Spinal cord (tissue), 10 donors: ENCODE data around the gene CC2D2A. TPM values are rescaled to one million over a fixed set of nuclear protein-coding genes. Genes with fewer than 3 reads are reported as not detected.
"Not testable (repeated sequence)": the region's sequence is repeated elsewhere in the genome, so short reads cannot be mapped to it uniquely, and the experiment has no call there.

Experiments used
- DNase-seq, 6 donors: peaks; one replicate each; pipeline versions ENCODE4 v3.0.0 to v3.0.0-alpha.2; 2013 to 2015; ENCODE audit warnings: low spot score in 6 of 6, low read depth in 4 of 6
- H3K27ac ChIP-seq: one replicate; pipeline ENCODE4 v1.5.1; 2013; ENCODE audit warnings: low read depth, low read length, control low read depth
- H3K27me3 ChIP-seq: one replicate; pipeline ENCODE4 v1.6.1; 2013; ENCODE audit warnings: low read length; ENCODE audit not compliant: control insufficient read depth, insufficient read depth
- H3K36me3 ChIP-seq: one replicate; pipeline ENCODE4 v1.6.1; 2013; ENCODE audit warnings: low read length; ENCODE audit not compliant: control insufficient read depth, insufficient read depth
- H3K4me1 ChIP-seq: one replicate; pipeline ENCODE4 v1.6.1; 2013; ENCODE audit warnings: low read length; ENCODE audit not compliant: control insufficient read depth, insufficient read depth
- H3K4me3 ChIP-seq: one replicate; pipeline ENCODE4 v1.5.1; 2013; ENCODE audit warnings: low read depth, low read length, control low read depth
- H3K9me3 ChIP-seq: one replicate; pipeline ENCODE4 v1.6.1; 2013; ENCODE audit warnings: low read length; ENCODE audit not compliant: control insufficient read depth, insufficient read depth
- WGBS: methylation state at CpG from one replicate; pipeline ENCODE4 v1.1.5; 2013; ENCODE audit warnings: missing lambda C conversion rate; ENCODE audit not compliant: insufficient coverage; 5-methylcytosine and 5-hydroxymethylcytosine counted together
- polyA plus RNA-seq, 2 donors: library from polyadenylated mRNA; unstranded; fragments of 120-200 nt; gene quantifications; one replicate each; pipeline ENCODE4 v1.2.1, GENCODE V29; 2013; ENCODE audit not compliant: insufficient read length in 2 of 2
- total RNA-seq, 2 donors: library from RNA; depleted of rRNA in 1 of 2; stranded (reverse); fragments of 120-200 nt in 1 of 2; fragments of >200 nt in 1 of 2; gene quantifications; one replicate each; pipeline versions ENCODE4 v1.2.3 to v1.2.4, GENCODE V29; 2013 to 2014
- donor health status: healthy.

CC2D2A gene
- total and polyA plus RNA-seq, 4 donors, result 25.6 to 67.6 (median 36.4) TPM

GRCh38 chr4:15592799-15593198 is 123.1 kb downstream of the CC2D2A start:
- no peaks in the 10 kb centered on the region for H3K4me1 ChIP-seq
- WGBS, result 94% methylated on average over 3 of the region's 3 CpGs
- no peak overlapping the region for H3K4me3 ChIP-seq

GRCh38 chr4:15598644-15599043 is 129.0 kb downstream of the CC2D2A start:
- Histone ChIP-seq H3K4me1 (no peaks in the 10 kb centered on the region), H3K4me3 (no peak overlapping the region), H3K27ac (no peak overlapping the region), H3K36me3 (peaks cover 18% of the 10 kb centered on the region), H3K27me3 (no peaks in the 10 kb centered on the region), H3K9me3 (peaks cover 4% of the 10 kb centered on the region)
- WGBS, result 100% methylated on average over 1 of the region's 4 CpGs
- DNase-seq, result no peak

More at GRCh38 chr4:15592799-15593198, 123.1 kb downstream of the CC2D2A start:
- H3K9me3 ChIP-seq, result no peaks in the 10 kb centered on the region
- H3K27me3 ChIP-seq, result no peaks in the 10 kb centered on the region
- no peak for DNase-seq
- peaks cover 7% of the 10 kb centered on the region for H3K36me3 ChIP-seq
- no peak overlapping the region for H3K27ac ChIP-seq

GRCh38 chr4:15600176-15600575 is 130.5 kb downstream of the CC2D2A start:
- Histone ChIP-seq H3K27me3 (no peaks in the 10 kb centered on the region), H3K27ac (no peak overlapping the region), H3K36me3 (peaks cover 18% of the 10 kb centered on the region), H3K4me3 (no peak overlapping the region), H3K9me3 (peaks cover 4% of the 10 kb centered on the region), H3K4me1 (no peaks in the 10 kb centered on the region)
- DNase-seq, result no peak
- 92% methylated on average over 3 of the region's 3 CpGs for WGBS

GRCh38 chr4:15601862-15602261 is 132.2 kb downstream of the CC2D2A start:
- H3K9me3 ChIP-seq, result peaks cover 4% of the 10 kb centered on the region
- no peak for DNase-seq

GRCh38 chr4:15605537-15605936 is 135.9 kb downstream of the CC2D2A start:
- WGBS, result 66% methylated on average over 2 of the region's 5 CpGs
- no peaks in the 10 kb centered on the region for H3K4me1 ChIP-seq
- H3K27ac ChIP-seq, result no peak overlapping the region
- H3K4me3 ChIP-seq, result no peak overlapping the region
- DNase-seq, result no peak
- H3K36me3 ChIP-seq, result peaks cover 10% of the 10 kb centered on the region
- H3K27me3 ChIP-seq, result no peaks in the 10 kb centered on the region
- peaks cover 4% of the 10 kb centered on the region for H3K9me3 ChIP-seq

More at GRCh38 chr4:15601862-15602261, 132.2 kb downstream of the CC2D2A start:
- no peak overlapping the region for H3K4me3 ChIP-seq
- WGBS, result no CpG with 5 or more reads among the region's 2 CpGs
- H3K4me1 ChIP-seq, result no peaks in the 10 kb centered on the region
- H3K36me3 ChIP-seq, result peaks cover 18% of the 10 kb centered on the region
- no peaks in the 10 kb centered on the region for H3K27me3 ChIP-seq
- H3K27ac ChIP-seq, result no peak overlapping the region

GRCh38 chr4:15610855-15611254 is 141.2 kb downstream of the CC2D2A start:
- Histone ChIP-seq H3K4me1 (no peaks in the 10 kb centered on the region), H3K4me3 (no peak overlapping the region), H3K27ac (no peak overlapping the region), H3K36me3 (peaks cover 11% of the 10 kb centered on the region), H3K27me3 (no peaks in the 10 kb centered on the region), H3K9me3 (peaks cover 3% of the 10 kb centered on the region)
- no peak for DNase-seq
- WGBS, result 71% methylated on average over 1 of the region's 2 CpGs

GRCh38 chr4:15612136-15612535 is 142.5 kb downstream of the CC2D2A start:
- H3K4me1 ChIP-seq, result peaks cover 2% of the 10 kb centered on the region
- no peaks in the 10 kb centered on the region for H3K27me3 ChIP-seq
- peaks cover 3% of the 10 kb centered on the region for H3K9me3 ChIP-seq
- no CpG with 5 or more reads among the region's 2 CpGs for WGBS
- no peak for DNase-seq
- no peak overlapping the region for H3K27ac ChIP-seq
- H3K4me3 ChIP-seq, result no peak overlapping the region
- H3K36me3 ChIP-seq, result peaks cover 13% of the 10 kb centered on the region

- not testable (repeated sequence) for H3K4me3 ChIP-seq, H3K27me3 ChIP-seq, H3K4me1 ChIP-seq, DNase-seq, H3K9me3 ChIP-seq, H3K27ac ChIP-seq
- peaks cover 16% of the 10 kb centered on the region for H3K36me3 ChIP-seq
- WGBS, result 95% methylated on average over 8 of the region's 24 CpGs
Measured at GRCh38 chr4:15614891-15615290, 145.2 kb downstream of the CC2D2A start.

- H3K9me3 ChIP-seq, H3K27me3 ChIP-seq, H3K4me3 ChIP-seq, H3K4me1 ChIP-seq, H3K27ac ChIP-seq, DNase-seq: not testable (repeated sequence)
- no CpG with 5 or more reads among the region's 5 CpGs for WGBS
- H3K36me3 ChIP-seq, result peaks cover 16% of the 10 kb centered on the region
Measured at GRCh38 chr4:15617407-15617806, 147.7 kb downstream of the CC2D2A start.

GRCh38 chr4:15636818-15637217 is 167.1 kb downstream of the CC2D2A start:
- WGBS, result no CpG with 5 or more reads among the region's 1 CpG

More at GRCh38 chr4:15636818-15637217, 167.1 kb downstream of the CC2D2A start:
- no peak for DNase-seq
- Histone ChIP-seq H3K4me3 (no peak overlapping the region), H3K27me3 (no peaks in the 10 kb centered on the region), H3K9me3 (no peaks in the 10 kb centered on the region), H3K36me3 (peaks cover 26% of the 10 kb centered on the region), H3K4me1 (no peaks in the 10 kb centered on the region), H3K27ac (no peak overlapping the region)
